ENCODE measurements around the gene KDM8. TPM values are rescaled to one million over a fixed set of nuclear protein-coding genes. Genes with fewer than 3 reads are reported as not detected.

The KDM8 gene
- total and polyA plus RNA-seq, 4 donors, result 2.6 to 7.0 (median 4.7) TPM

- WGBS, 2 donors, result 83 to 84% methylated on average over 9 of the region's 9 CpGs
- Histone ChIP-seq H3K27ac (ENCODE audit: low read depth in 1 of 2, low read length in 1 of 2) (no peak overlapping the region), H3K4me3 (no peak overlapping the region), H3K4me1 (ENCODE audit: control insufficient read depth in 5 of 5, insufficient read depth in 5 of 5, low read length in 5 of 5) (peaks cover 0 to 10% (median 2%) of the 10 kb centered on the region in 5 donors), H3K36me3 (ENCODE audit: control insufficient read depth in 4 of 4, insufficient read depth in 4 of 4, low read length in 4 of 4) (no peaks in the 10 kb centered on the region), H3K9me3 (ENCODE audit: control insufficient read depth in 4 of 4, insufficient read depth in 3 of 4, low read length in 3 of 4) (no peaks in the 10 kb centered on the region), H3K27me3 (ENCODE audit: control insufficient read depth in 3 of 3, insufficient read depth in 3 of 3, low read length in 2 of 3) (no peaks in the 10 kb centered on the region), H3K9ac (ENCODE audit: insufficient read depth in 1 of 2, low read length in 2 of 2) (no peak overlapping the region)
- TF ChIP-seq CTCF (IDR thresholded peaks at IDR 0.05; ENCODE audit: control extremely low read depth, extremely low read depth), result no peak
- ATAC-seq (ENCODE audit: insufficient read depth, low FRiP score) (no peak), DNase-seq (no peak)
Observed at GRCh38 chr16:27269300-27270150, 66.2 kb downstream of the KDM8 start.

- Histone ChIP-seq H3K36me3 (ENCODE audit: control insufficient read depth in 4 of 4, insufficient read depth in 4 of 4, low read length in 4 of 4) (no peaks in the 10 kb centered on the region), H3K9ac (ENCODE audit: insufficient read depth in 1 of 2, low read length in 2 of 2) (no peak overlapping the region), H3K27me3 (ENCODE audit: control insufficient read depth in 3 of 3, insufficient read depth in 3 of 3, low read length in 2 of 3) (no peaks in the 10 kb centered on the region), H3K9me3 (ENCODE audit: control insufficient read depth in 4 of 4, insufficient read depth in 3 of 4, low read length in 3 of 4) (no peaks in the 10 kb centered on the region), H3K4me1 (ENCODE audit: control insufficient read depth in 5 of 5, insufficient read depth in 5 of 5, low read length in 5 of 5) (peaks cover 0 to 10% (median 2%) of the 10 kb centered on the region in 5 donors), H3K4me3 (no peak overlapping the region), H3K27ac (ENCODE audit: low read depth in 1 of 2, low read length in 1 of 2) (no peak overlapping the region)
- DNase-seq, result no peak
- WGBS, 2 donors, result 94 to 95% methylated on average over 4 of the region's 4 CpGs
- no peak for ATAC-seq (ENCODE audit: insufficient read depth, low FRiP score)
- TF ChIP-seq CTCF (IDR thresholded peaks at IDR 0.05; ENCODE audit: control extremely low read depth, extremely low read depth), result no peak
Observed at GRCh38 chr16:27270349-27270748, 67.0 kb downstream of the KDM8 start.

Other genes with a start within 250 kb of the KDM8 start
- gene C16orf82, start 136.6 kb upstream of the KDM8 start, total RNA-seq, result not detected
- gene C16orf82, start 136.6 kb upstream of the KDM8 start, polyA plus RNA-seq, result not detected
- gene NSMCE1, start 65.2 kb downstream of the KDM8 start, total RNA-seq, result 10 to 100 TPM; 37.4 to 59.1 TPM
- gene NSMCE1, start 65.2 kb downstream of the KDM8 start, polyA plus RNA-seq, result 10 to 100 TPM; 55.4 to 75.4 TPM
- gene IL4R, start 110.4 kb downstream of the KDM8 start, total RNA-seq, result 100 to 1,000 TPM in 1 of 2 donors, 10 to 100 TPM in 1; 79.8 to 148 TPM
- gene IL4R, start 110.4 kb downstream of the KDM8 start, polyA plus RNA-seq, result 100 to 1,000 TPM in 1 of 2 donors, 10 to 100 TPM in 1; 61.3 to 175 TPM
- 1 to 10 TPM; 3.4 to 6.3 TPM for gene IL21R, start 198.6 kb downstream of the KDM8 start, total RNA-seq
- gene IL21R, start 198.6 kb downstream of the KDM8 start, polyA plus RNA-seq, result 1 to 10 TPM; 1.0 to 4.6 TPM